HEK293T (cell line): ENCODE data around the gene HMG20B.

Experiments
- CTCF ChIA-PET: fragments of 350-600 bp; formaldehyde crosslinking; extraction: SDS; loops from one replicate; lab custom pipeline; 2021; ENCODE audit warnings: antibody characterized with exemption, inconsistent platforms; lab: Yijun Ruan, JAX
- POLR2A ChIA-PET: fragments of 350-600 bp; formaldehyde crosslinking; extraction: SDS; loops from one replicate; lab custom pipeline; 2020; ENCODE audit warnings: antibody characterized with exemption, inconsistent platforms; lab: Yijun Ruan, JAX
- DNase-seq: peaks from one replicate; pipeline ENCODE4 v3.0.0; 2012; ENCODE audit warnings: mixed read lengths; ENCODE audit errors: extremely low spot score
- ARNT ChIP-seq: fragments of 450-650 bp; IDR thresholded peaks from 2 replicates; pipeline ENCODE4 v1.6.1; 2017; ENCODE audit warnings: mild to moderate bottlenecking
- BHLHE40 ChIP-seq: fragments of 450-650 bp; IDR thresholded peaks from 2 replicates; pipeline ENCODE4 v1.6.1; 2016; ENCODE audit warnings: mild to moderate bottlenecking, moderate library complexity, borderline replicate concordance
- CTBP1 ChIP-seq: fragments of 450-650 bp; IDR thresholded peaks from 2 replicates; pipeline ENCODE4 v1.6.1; 2016; ENCODE audit warnings: borderline replicate concordance
- ELF4 ChIP-seq: fragments of 450-650 bp; IDR thresholded peaks from 2 replicates; pipeline ENCODE4 v1.6.1; 2017; ENCODE audit warnings: antibody characterized with exemption
- FOXA1 ChIP-seq: fragments of 450-650 bp; IDR thresholded peaks from 2 replicates; pipeline ENCODE4 v1.6.1; 2016; ENCODE audit warnings: mild to moderate bottlenecking
- FOXK2 ChIP-seq: fragments of 450-650 bp; IDR thresholded peaks from 2 replicates; pipeline ENCODE4 v1.6.1; 2016; ENCODE audit warnings: mild to moderate bottlenecking
- FOXM1 ChIP-seq: fragments of 450-650 bp; IDR thresholded peaks from 2 replicates; pipeline ENCODE4 v1.6.1; 2017; ENCODE audit warnings: mild to moderate bottlenecking, borderline replicate concordance
- HDGF ChIP-seq: fragments of 450-650 bp; IDR thresholded peaks from 2 replicates; pipeline ENCODE4 v1.6.1; 2017; ENCODE audit warnings: antibody characterized with exemption, borderline replicate concordance
- L3MBTL2 ChIP-seq: fragments of 450-650 bp; conservative IDR thresholded peaks from 2 replicates; pipeline ENCODE4 v1.6.1; 2016; ENCODE audit warnings: mild to moderate bottlenecking
- LEF1 ChIP-seq: fragments of 450-650 bp; IDR thresholded peaks from 2 replicates; pipeline ENCODE4 v1.6.1; 2017; ENCODE audit warnings: mild to moderate bottlenecking, borderline replicate concordance
- NFRKB ChIP-seq: fragments of 450-650 bp; IDR thresholded peaks from 2 replicates; pipeline ENCODE4 v1.6.1; 2016; ENCODE audit warnings: mild to moderate bottlenecking, moderate library complexity
- PKNOX1 ChIP-seq: fragments of 450-650 bp; IDR thresholded peaks from 2 replicates; pipeline ENCODE4 v1.6.1; 2016
- SP1 ChIP-seq: fragments of 450-650 bp; IDR thresholded peaks from 2 replicates; pipeline ENCODE4 v1.6.1; 2017
- SUZ12 ChIP-seq: fragments of 450-650 bp; IDR thresholded peaks from 2 replicates; pipeline ENCODE4 v1.6.1; 2016; ENCODE audit warnings: mild to moderate bottlenecking
- TARDBP ChIP-seq: fragments of 450-650 bp; IDR thresholded peaks from 2 replicates; pipeline ENCODE4 v1.6.1; 2016
- ZNF384 ChIP-seq: fragments of 450-650 bp; IDR thresholded peaks from 2 replicates; pipeline ENCODE4 v1.6.1; 2016

HMG20B gene

DNA sequence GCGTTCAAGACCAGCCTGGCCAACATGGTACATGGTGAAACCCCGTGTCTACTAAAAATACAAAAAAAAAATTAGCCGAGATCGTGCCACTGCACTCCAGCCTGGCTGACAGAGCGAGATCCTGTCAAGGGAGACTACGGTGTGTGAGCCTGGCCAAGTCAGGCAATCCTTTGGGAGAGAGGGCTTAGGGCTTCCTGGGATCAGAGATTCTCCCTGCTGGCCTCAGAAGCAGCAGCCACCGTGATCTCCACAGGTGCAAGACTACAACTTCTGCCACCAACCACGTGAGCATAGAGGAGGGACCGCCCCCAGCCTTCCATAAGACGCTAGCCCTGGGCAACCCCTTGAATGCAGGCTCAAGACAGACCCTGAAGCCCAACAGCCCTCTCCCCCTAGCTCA lies 22.9 kb upstream of the HMG20B start:
- TF ChIP-seq ELF4 (no peak), LEF1 (no peak), SP1 (no peak), ARNT (no peak), NFRKB (no peak), FOXM1 (no peak), CTBP1 (no peak)
- ChIA-PET CTCF (no interaction called here), POLR2A (no interaction called here)
- DNase-seq = no peak

DNA sequence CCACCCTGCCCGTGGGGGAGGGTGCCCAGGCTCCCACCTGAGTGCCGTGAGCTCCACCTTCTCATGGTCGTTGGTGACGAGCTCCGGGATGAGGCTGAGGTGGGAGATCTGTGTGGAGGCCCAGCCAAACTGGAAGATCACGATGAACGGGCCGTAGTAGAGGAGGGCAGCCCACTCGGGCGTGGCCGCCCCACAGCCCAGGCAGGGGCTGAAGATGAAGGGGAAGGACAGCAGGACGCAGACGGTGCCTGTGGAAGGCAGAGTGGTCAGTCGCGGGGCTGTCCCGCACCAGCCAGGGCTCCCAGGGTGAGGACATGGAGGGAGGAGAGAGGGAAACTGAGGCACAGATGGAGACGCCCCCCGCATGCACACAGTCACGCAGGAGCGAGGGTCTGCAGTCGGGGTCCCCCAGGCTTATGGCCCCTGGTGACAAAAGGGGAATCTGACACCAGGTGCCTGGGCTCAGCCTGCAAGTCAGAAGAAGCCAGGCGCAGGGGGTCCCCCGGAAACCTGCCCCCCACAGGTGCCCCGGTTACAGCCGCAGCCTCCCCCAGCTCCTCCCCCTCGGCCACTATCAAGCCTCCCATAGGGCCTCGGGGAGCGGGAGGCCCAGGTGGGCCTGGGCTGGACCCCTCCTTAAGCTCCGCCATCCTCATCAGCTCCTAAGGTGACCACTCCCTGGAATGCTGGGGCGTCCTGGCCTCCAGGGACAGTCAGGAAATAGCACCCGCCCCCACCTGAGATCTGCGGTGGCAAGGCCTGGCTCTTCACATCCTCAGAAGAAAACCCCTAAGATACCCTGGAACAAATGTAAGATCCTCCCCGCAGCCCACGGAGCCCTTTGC lies 21.6 kb upstream of the HMG20B start:
- POLR2A ChIA-PET = no interaction called here
- DNase-seq = no peak
- CTCF ChIA-PET = interaction anchor here (0.6 kb wide), 1 partner anchor 25 kb away, joined by 4 read pairs; no protein-coding TSS in a partner anchor
- no peak for TF ChIP-seq BHLHE40

- no peak for DNase-seq
- ChIA-PET CTCF (no interaction called here), POLR2A (no interaction called here)
- TF ChIP-seq PKNOX1 = no peak
- no peak for TF ChIP-seq ARNT
- no peak for TF ChIP-seq HDGF
- no peak for TF ChIP-seq NFRKB
- no peak for TF ChIP-seq BHLHE40
- TF ChIP-seq CTBP1 = no peak
- no peak for TF ChIP-seq SUZ12
- TF ChIP-seq ELF4 = no peak
- no peak for TF ChIP-seq ZNF384
- TF ChIP-seq FOXK2 = no peak
- no peak for TF ChIP-seq FOXA1
- no peak for TF ChIP-seq L3MBTL2
- TF ChIP-seq TARDBP = no peak
- TF ChIP-seq SP1 = no peak
- TF ChIP-seq FOXM1 = no peak
- no peak for TF ChIP-seq LEF1
These were observed 21.0 kb upstream of the HMG20B start for GRCh38 chr19:3551792-3552095.

DNA sequence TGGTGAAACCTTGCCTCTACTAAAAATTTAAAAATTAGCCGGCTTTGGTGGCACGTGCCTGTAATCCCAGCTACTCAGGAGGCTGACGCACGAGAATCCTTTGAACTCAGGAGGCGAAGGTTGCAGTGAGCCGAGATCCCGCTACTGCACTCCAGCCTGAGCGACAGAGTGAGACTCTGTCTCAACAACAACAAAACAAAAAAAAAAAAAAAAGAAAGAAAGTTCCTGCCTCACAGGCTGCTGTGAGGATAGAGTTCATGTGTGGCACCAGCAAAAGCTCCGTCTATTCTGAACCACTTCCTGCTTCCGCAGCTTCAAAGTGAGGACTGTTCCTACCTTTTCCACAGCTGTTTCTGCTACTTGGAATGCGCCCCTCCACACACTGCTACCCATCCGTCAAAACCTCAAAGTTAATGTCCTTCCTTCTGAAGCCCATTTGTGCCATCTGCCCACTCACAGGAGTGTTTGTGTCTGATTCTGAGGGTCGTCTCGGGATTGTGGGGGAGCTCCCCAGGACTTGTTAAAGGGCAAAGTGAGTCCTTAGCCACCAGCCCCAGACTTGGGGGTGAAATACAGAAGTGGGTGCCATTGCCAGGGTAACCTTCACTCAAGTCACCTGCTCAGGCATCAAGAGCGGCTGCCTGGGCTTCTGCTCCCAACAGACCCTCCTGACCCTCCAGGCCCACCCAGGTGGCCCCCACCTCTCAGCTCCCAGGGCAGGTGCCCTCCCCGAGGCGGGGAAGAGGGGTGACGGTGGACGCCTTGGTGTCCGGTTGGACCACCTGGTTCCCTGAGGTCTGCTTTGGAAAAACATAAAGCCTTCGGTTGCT lies 18.3 kb upstream of the HMG20B start:
- no peak for TF ChIP-seq FOXM1
- TF ChIP-seq LEF1 = no peak
- no peak for TF ChIP-seq PKNOX1
- no peak for TF ChIP-seq FOXA1
- no peak for TF ChIP-seq TARDBP
- TF ChIP-seq BHLHE40 = no peak
- no peak for TF ChIP-seq NFRKB
- TF ChIP-seq FOXK2 = no peak
- TF ChIP-seq CTBP1 = no peak
- no peak for TF ChIP-seq SP1
- no peak for TF ChIP-seq SUZ12
- TF ChIP-seq ELF4 = no peak
- no peak for TF ChIP-seq HDGF
- TF ChIP-seq ZNF384 = no peak
- TF ChIP-seq L3MBTL2 = no peak
- TF ChIP-seq ARNT = no peak
- DNase-seq = no peak
- ChIA-PET POLR2A (no interaction called here), CTCF (no interaction called here)

- no peak for DNase-seq
- ChIA-PET CTCF (no interaction called here), POLR2A (interaction anchor here (1.1 to 1.5 kb wide), 2 partner anchors 30 to 605 kb away, joined by 3 to 4 read pairs; partner anchors contain the start of gene GIPC3)
- no peak for TF ChIP-seq FOXA1
- no peak for TF ChIP-seq NFRKB
- TF ChIP-seq L3MBTL2 = no peak
- no peak for TF ChIP-seq CTBP1
- no peak for TF ChIP-seq LEF1
- no peak for TF ChIP-seq HDGF
- no peak for TF ChIP-seq SUZ12
- no peak for TF ChIP-seq PKNOX1
- no peak for TF ChIP-seq ZNF384
- no peak for TF ChIP-seq BHLHE40
- TF ChIP-seq ELF4 = no peak
- TF ChIP-seq TARDBP = no peak
- no peak for TF ChIP-seq FOXM1
- TF ChIP-seq ARNT = no peak
- TF ChIP-seq FOXK2 = no peak
- no peak for TF ChIP-seq SP1
These were observed 16.9 kb upstream of the HMG20B start for GRCh38 chr19:3555653-3556422.
